Measurements from ENCODE around the gene SLC30A4. TPM values are rescaled to one million over a fixed set of nuclear protein-coding genes. Genes with fewer than 3 reads are reported as not detected.
"Not testable (repeated sequence)": the region's sequence is repeated elsewhere in the genome, so short reads cannot be mapped to it uniquely, and the experiment has no call there.

Gene SLC30A4
- total RNA-seq, 2 experiments from 2014 or later = 3.2 to 3.5 TPM

- no peak for DNase-seq
- ATAC-seq (ENCODE audit: low read depth) = no peak
- Mint-ChIP-seq H3K36me3 (no peaks in the 10 kb centered on the region), H3K27me3 (peaks cover 18% of the 10 kb centered on the region), H3K4me3 (no peak overlapping the region), H3K27ac (no peak overlapping the region), H3K4me1 (no peaks in the 10 kb centered on the region), H3K9me3 (no peaks in the 10 kb centered on the region)
- POLR2A ChIA-PET = no interaction called here
These were observed 13.0 kb upstream of the SLC30A4 start for GRCh38 chr15:45535486-45536042.

DNA sequence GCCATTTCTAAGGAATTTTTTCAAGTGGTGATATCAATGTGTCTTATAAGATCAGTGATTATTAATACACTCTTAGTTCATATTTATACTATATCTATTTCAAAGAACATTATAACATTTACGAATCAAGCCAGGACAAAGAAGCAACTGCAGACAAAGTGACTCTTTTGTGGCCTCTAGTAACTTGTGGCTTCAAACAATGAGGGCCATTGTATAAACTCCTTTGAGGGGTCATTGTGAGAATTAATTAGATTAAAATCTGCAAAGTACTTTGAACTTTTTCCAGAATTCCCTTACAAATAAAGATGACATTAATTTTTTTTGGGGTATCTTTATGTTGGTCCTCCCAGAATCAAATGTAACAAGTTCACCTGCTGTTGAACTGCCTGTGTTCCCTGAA lies 12.3 kb upstream of the SLC30A4 start:
- ATAC-seq (ENCODE audit: low read depth) (no peak), DNase-seq (no peak)
- no peak overlapping the region for H3K4me3 Mint-ChIP-seq
- H3K9me3 Mint-ChIP-seq = no peaks in the 10 kb centered on the region
- H3K4me1 Mint-ChIP-seq = no peaks in the 10 kb centered on the region
- H3K36me3 Mint-ChIP-seq = no peaks in the 10 kb centered on the region
- POLR2A ChIA-PET = no interaction called here
- peaks cover 18% of the 10 kb centered on the region for H3K27me3 Mint-ChIP-seq
- no peak overlapping the region for H3K27ac Mint-ChIP-seq

GRCh38 chr15:45532892-45533291 lies 10.3 kb upstream of the SLC30A4 start:
- H3K4me3 Mint-ChIP-seq; ATAC-seq (ENCODE audit: low read depth); H3K4me1 Mint-ChIP-seq; H3K9me3 Mint-ChIP-seq; DNase-seq; H3K27ac Mint-ChIP-seq; H3K36me3 Mint-ChIP-seq; POLR2A ChIA-PET: not testable (repeated sequence)
- H3K27me3 Mint-ChIP-seq = peaks cover 21% of the 10 kb centered on the region

- ATAC-seq (ENCODE audit: low read depth) = no peak
- POLR2A ChIA-PET = no interaction called here
- H3K4me1 Mint-ChIP-seq = no peaks in the 10 kb centered on the region
- no peaks in the 10 kb centered on the region for H3K9me3 Mint-ChIP-seq
- H3K36me3 Mint-ChIP-seq = no peaks in the 10 kb centered on the region
- DNase-seq = no peak
- peaks cover 20% of the 10 kb centered on the region for H3K27me3 Mint-ChIP-seq
- no peak overlapping the region for H3K4me3 Mint-ChIP-seq
- no peak overlapping the region for H3K27ac Mint-ChIP-seq
These were observed 7.1 kb upstream of the SLC30A4 start for GRCh38 chr15:45529613-45530012.

DNA sequence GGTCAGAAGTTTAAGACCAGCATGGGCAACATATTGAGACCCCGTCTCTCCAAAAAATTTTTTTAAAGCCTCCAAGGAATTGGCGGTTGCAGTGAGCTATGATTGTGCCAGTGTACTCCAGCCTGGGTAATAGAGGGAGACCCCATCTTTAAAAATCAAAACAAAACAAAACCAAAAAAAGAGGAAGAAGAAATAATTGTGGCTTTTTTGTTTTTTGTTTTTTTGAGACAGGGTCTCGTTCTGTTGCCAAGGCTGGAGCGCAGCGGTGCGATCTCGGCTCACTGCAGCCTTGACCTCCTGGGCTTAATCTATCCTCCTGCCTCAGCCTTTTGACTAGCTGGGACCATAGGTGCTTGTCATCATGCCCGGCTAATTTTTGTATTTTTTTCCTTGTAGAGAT lies 4.5 kb upstream of the SLC30A4 start:
- Mint-ChIP-seq H3K27me3 (peaks cover 28% of the 10 kb centered on the region), H3K27ac (no peak overlapping the region), H3K9me3 (no peaks in the 10 kb centered on the region), H3K4me1 (peaks cover 3% of the 10 kb centered on the region), H3K36me3 (no peaks in the 10 kb centered on the region), H3K4me3 (no peak overlapping the region)
- POLR2A ChIA-PET = no interaction called here
- DNase-seq (no peak), ATAC-seq (ENCODE audit: low read depth) (no peak)

DNA sequence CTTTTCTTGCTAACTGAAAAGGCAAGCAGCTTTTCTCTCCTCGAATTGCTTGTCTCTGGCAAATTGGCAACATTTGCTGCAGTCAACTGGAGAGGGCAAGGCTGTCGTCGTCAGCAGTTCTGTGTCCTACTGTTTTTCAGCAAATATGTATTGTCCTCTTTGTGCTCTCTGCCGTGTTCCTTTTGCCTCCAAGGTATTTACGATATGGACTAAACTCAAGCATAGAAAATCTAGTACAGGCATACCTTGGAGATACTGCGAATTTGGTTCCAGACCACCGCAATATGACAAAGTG lies 558 bp upstream of the SLC30A4 start:
- peaks cover 19% of the 10 kb centered on the region for H3K4me1 Mint-ChIP-seq
- peak overlapping the region; percentile 52 for H3K27ac Mint-ChIP-seq
- peak overlapping the region; percentile 80 for H3K4me3 Mint-ChIP-seq
- H3K27me3 Mint-ChIP-seq = peaks cover 19% of the 10 kb centered on the region
- no peaks in the 10 kb centered on the region for H3K36me3 Mint-ChIP-seq
- POLR2A ChIA-PET = no interaction called here
- H3K9me3 Mint-ChIP-seq = no peaks in the 10 kb centered on the region
- no peak for DNase-seq
- no peak for ATAC-seq (ENCODE audit: low read depth)

- Mint-ChIP-seq H3K27ac (peak overlapping the region; percentile 73), H3K27me3 (peaks cover 19% of the 10 kb centered on the region), H3K9me3 (no peaks in the 10 kb centered on the region), H3K4me1 (peaks cover 19% of the 10 kb centered on the region), H3K4me3 (peak overlapping the region; percentile 94), H3K36me3 (peaks cover 3% of the 10 kb centered on the region)
- POLR2A ChIA-PET = interaction anchor here (1.3 kb wide), 1 partner anchor 65 kb away, joined by 11 read pairs; the partner anchor contains the start of gene BLOC1S6
- no peak for DNase-seq
- ATAC-seq (ENCODE audit: low read depth) = peak; percentile 1
These were observed 793 bp downstream of the SLC30A4 start for GRCh38 chr15:45521596-45522327.

- no peak overlapping the region for H3K27ac Mint-ChIP-seq
- H3K4me1 Mint-ChIP-seq = peaks cover 2% of the 10 kb centered on the region
- no peaks in the 10 kb centered on the region for H3K9me3 Mint-ChIP-seq
- DNase-seq = no peak
- H3K27me3 Mint-ChIP-seq = no peaks in the 10 kb centered on the region
- POLR2A ChIA-PET = no interaction called here
- H3K4me3 Mint-ChIP-seq = no peak overlapping the region
- peaks cover 3% of the 10 kb centered on the region for H3K36me3 Mint-ChIP-seq
- no peak for ATAC-seq (ENCODE audit: low read depth)
These were observed 11.7 kb downstream of the SLC30A4 start for GRCh38 chr15:45510758-45511280.

DNA sequence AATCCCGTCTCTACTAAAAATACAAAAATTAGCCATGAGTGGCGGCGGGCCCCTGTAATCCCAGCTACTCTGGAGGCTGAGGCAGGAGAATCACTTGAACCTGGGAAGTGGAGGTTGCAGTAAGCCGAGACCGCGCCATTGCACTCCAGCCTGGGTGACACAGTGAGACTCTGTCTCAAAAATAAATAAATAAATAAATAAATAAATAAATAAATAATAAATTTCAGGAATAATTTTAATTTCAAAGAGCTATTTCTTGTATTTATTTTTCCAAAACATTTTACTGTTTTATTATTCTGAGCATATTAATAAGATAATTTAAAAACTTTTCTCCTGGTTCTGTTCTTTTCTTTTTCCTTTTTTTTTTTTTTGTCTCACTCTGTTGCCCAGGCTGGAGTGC lies 15.4 kb downstream of the SLC30A4 start:
- POLR2A ChIA-PET = interaction anchor here (0.7 kb wide), 1 partner anchor 127 kb away, joined by 3 read pairs; no protein-coding TSS in a partner anchor
- not testable (repeated sequence) for DNase-seq; H3K27me3 Mint-ChIP-seq; H3K4me3 Mint-ChIP-seq; H3K9me3 Mint-ChIP-seq; H3K36me3 Mint-ChIP-seq; ATAC-seq (ENCODE audit: low read depth); H3K4me1 Mint-ChIP-seq; H3K27ac Mint-ChIP-seq

DNA sequence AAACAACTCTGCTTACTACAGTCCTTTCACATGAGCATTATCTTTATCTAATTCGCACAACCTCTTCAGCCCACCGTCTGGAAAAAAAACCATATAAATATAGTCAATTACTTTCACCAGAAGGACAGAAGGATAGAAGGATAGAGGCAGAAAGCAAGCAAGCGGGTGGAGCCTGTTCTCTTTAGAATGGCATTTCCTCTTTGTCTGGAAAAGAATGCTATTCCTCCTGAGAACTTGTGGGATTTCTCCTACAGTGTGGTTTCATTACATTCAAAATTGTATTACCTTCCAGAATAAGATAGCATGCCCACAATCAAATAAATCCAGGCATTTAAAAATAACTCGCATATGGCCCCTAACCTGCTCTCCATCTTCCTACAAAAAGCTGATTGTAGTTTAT lies 23.1 kb downstream of the SLC30A4 start:
- H3K36me3 Mint-ChIP-seq = no peaks in the 10 kb centered on the region
- H3K9me3 Mint-ChIP-seq = no peaks in the 10 kb centered on the region
- DNase-seq (no peak), ATAC-seq (ENCODE audit: low read depth) (no peak)
- no peaks in the 10 kb centered on the region for H3K27me3 Mint-ChIP-seq
- H3K4me1 Mint-ChIP-seq = no peaks in the 10 kb centered on the region
- no peak overlapping the region for H3K4me3 Mint-ChIP-seq
- POLR2A ChIA-PET = no interaction called here
- no peak overlapping the region for H3K27ac Mint-ChIP-seq

GRCh38 chr15:45498701-45499100 lies 23.9 kb downstream of the SLC30A4 start:
- H3K27ac Mint-ChIP-seq = no peak overlapping the region

GRCh38 chr15:45497261-45497660 lies 25.3 kb downstream of the SLC30A4 start:
- no peaks in the 10 kb centered on the region for H3K9me3 Mint-ChIP-seq
- no peaks in the 10 kb centered on the region for H3K4me1 Mint-ChIP-seq
- ATAC-seq (ENCODE audit: low read depth) = no peak
- H3K36me3 Mint-ChIP-seq = no peaks in the 10 kb centered on the region
- no peaks in the 10 kb centered on the region for H3K27me3 Mint-ChIP-seq
- H3K4me3 Mint-ChIP-seq = no peak overlapping the region
- H3K27ac Mint-ChIP-seq = no peak overlapping the region
- DNase-seq = no peak
- POLR2A ChIA-PET = no interaction called here

More at GRCh38 chr15:45498701-45499100, 23.9 kb downstream of the SLC30A4 start:
- Mint-ChIP-seq H3K4me1 (no peaks in the 10 kb centered on the region), H3K36me3 (no peaks in the 10 kb centered on the region), H3K27me3 (no peaks in the 10 kb centered on the region), H3K4me3 (no peak overlapping the region), H3K9me3 (no peaks in the 10 kb centered on the region)
- POLR2A ChIA-PET = no interaction called here
- ATAC-seq (ENCODE audit: low read depth) (no peak), DNase-seq (no peak)

- Mint-ChIP-seq H3K36me3 (no peaks in the 10 kb centered on the region), H3K27ac (no peak overlapping the region), H3K4me1 (no peaks in the 10 kb centered on the region), H3K27me3 (no peaks in the 10 kb centered on the region), H3K9me3 (no peaks in the 10 kb centered on the region), H3K4me3 (no peak overlapping the region)
- POLR2A ChIA-PET = no interaction called here
- DNase-seq = no peak
- ATAC-seq (ENCODE audit: low read depth) = no peak
These were observed 25.9 kb downstream of the SLC30A4 start for GRCh38 chr15:45496658-45497057.

DNA sequence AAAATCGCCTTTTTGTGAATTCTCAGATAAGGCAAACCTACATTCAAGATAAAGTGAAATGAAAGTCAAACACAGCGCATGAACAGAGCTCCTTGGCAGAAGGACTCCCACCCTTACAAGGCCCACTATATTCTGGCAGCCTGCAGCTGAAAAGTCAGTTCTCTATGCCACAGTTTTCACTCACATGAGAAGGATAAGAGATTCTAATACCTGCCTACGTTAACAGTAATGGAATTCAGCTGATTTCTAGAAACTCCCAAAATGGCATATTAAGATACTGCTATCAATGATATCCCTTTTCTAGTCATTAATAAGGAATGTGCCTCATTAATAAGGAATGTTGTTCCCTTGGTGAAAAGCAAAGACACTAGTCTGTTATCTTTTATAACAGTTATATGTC lies 27.0 kb downstream of the SLC30A4 start:
- POLR2A ChIA-PET = no interaction called here
- Mint-ChIP-seq H3K36me3 (no peaks in the 10 kb centered on the region), H3K4me3 (no peak overlapping the region), H3K27me3 (no peaks in the 10 kb centered on the region), H3K9me3 (no peaks in the 10 kb centered on the region), H3K27ac (no peak overlapping the region), H3K4me1 (no peaks in the 10 kb centered on the region)
- ATAC-seq (ENCODE audit: low read depth) = no peak
- no peak for DNase-seq

Measured in activated naive CD8-positive, alpha-beta T cell treated with anti-CD3 and anti-CD28 coated beads, Interleukin-2, amount 10 ng/mL, durations not matched to agents 7 days and 5 days (primary cell).